Lower leg skin (tissue), 4 donors: ENCODE data around the gene ZNF813. TPM values are rescaled to one million over a fixed set of nuclear protein-coding genes. Genes with fewer than 3 reads are reported as not detected.
"Not testable (repeated sequence)": the region's sequence is repeated elsewhere in the genome, so short reads cannot be mapped to it uniquely, and the experiment has no call there.

Experiments
- DNase-seq, 2 donors: peaks; one replicate each; pipeline ENCODE4 v3.0.0-alpha.2; 2019; ENCODE audit warnings: low spot score in 2 of 2
- H3K4me3 ChIP-seq: fragments of 200-600 bp; sonication (generic); 2 replicates; pipeline ENCODE4 v1.5.1; 2017; ENCODE audit warnings: mild to moderate bottlenecking, low read depth; ENCODE audit not compliant: poor library complexity, severe bottlenecking
- CTCF ChIP-seq, 3 donors: fragments of 450-650 bp; IDR thresholded peaks; one replicate each; pipeline ENCODE4 v1.5.1; 2016; ENCODE audit warnings: antibody characterized with exemption in 3 of 3, mild to moderate bottlenecking in 3 of 3, moderate library complexity in 2 of 3
- POLR2A ChIP-seq, 2 donors: fragments of 450-650 bp; IDR thresholded peaks; one replicate each; pipeline ENCODE4 v1.6.1; 2016 to 2017; ENCODE audit warnings: antibody characterized with exemption in 2 of 2, mild to moderate bottlenecking in 1 of 2, moderate library complexity in 1 of 2
- WGBS, 2 donors: methylation state at CpG; one replicate each; pipeline ENCODE4 v1.1.5; 2018; 5-methylcytosine and 5-hydroxymethylcytosine counted together
- intact Hi-C: fragments of 100-400 bp; cut with DNase I; formaldehyde crosslinking; loops from one replicate; pipeline ENCODE4 v1.15.0; 2023; ENCODE audit warnings: low total_unique reads
- total RNA-seq, 4 donors: library from RNA; depleted of rRNA; stranded (reverse); fragments of >200 nt; gene quantifications; one replicate each; pipeline ENCODE4 v1.1.0, GENCODE V29; 2016

ZNF813 gene
- total RNA-seq, 4 donors from 2014 or later = 1.5 to 5.9 (median 3.4) TPM

- DNase-seq = no peak
- TF ChIP-seq CTCF (IDR thresholded peaks at IDR 0.05) (no peak), POLR2A (IDR thresholded peaks at IDR 0.05) (no peak)
- H3K4me3 ChIP-seq = no peak overlapping the region
- intact Hi-C loops = no loop called here
- WGBS, 2 donors = 77 to 92% methylated on average over 8 of the region's 8 CpGs
These were observed 17.8 kb downstream of the ZNF813 start for GRCh38 chr19:53485046-53486004.

- WGBS, 2 donors = 92 to 94% methylated on average over 5 of the region's 5 CpGs
- intact Hi-C loops = no loop called here
- no peak for TF ChIP-seq POLR2A (IDR thresholded peaks at IDR 0.05)
- TF ChIP-seq CTCF (IDR thresholded peaks at IDR 0.05) = no peak
- no peak for DNase-seq
- H3K4me3 ChIP-seq = no peak overlapping the region
These were observed 24.6 kb downstream of the ZNF813 start for GRCh38 chr19:53492153-53492552.

- 54 to 61% methylated on average over 11 of the region's 11 CpGs for whole genome bisulfite sequencing, 2 donors
- intact Hi-C loops, H3K4me3 ChIP-seq, DNase-seq: not testable (repeated sequence)
These were observed 29.9 kb downstream of the ZNF813 start for GRCh38 chr19:53497311-53498023.

- WGBS, 2 donors = 53 to 71% methylated on average over 4 of the region's 4 CpGs
- H3K4me3 ChIP-seq, DNase-seq, intact Hi-C loops: not testable (repeated sequence)
These were observed 30.5 kb downstream of the ZNF813 start for GRCh38 chr19:53498024-53498395.

GRCh38 chr19:53503151-53503550 is 35.6 kb downstream of the ZNF813 start:
- DNase-seq, H3K4me3 ChIP-seq, intact Hi-C loops: not testable (repeated sequence)
- WGBS, 2 donors = 60 to 64% methylated on average over 7 of the region's 7 CpGs

- DNase-seq, intact Hi-C loops, H3K4me3 ChIP-seq: not testable (repeated sequence)
- WGBS, 2 donors = 9 to 11% methylated on average over 6 of the region's 14 CpGs
These were observed 36.3 kb downstream of the ZNF813 start for GRCh38 chr19:53503671-53504364.

- intact Hi-C loops, DNase-seq, H3K4me3 ChIP-seq: not testable (repeated sequence)
- WGBS, 2 donors = 13 to 18% methylated on average over 12 to 13 of the region's 13 CpGs
These were observed 36.8 kb downstream of the ZNF813 start for GRCh38 chr19:53504365-53504703.

GRCh38 chr19:53504885-53505284 is 37.4 kb downstream of the ZNF813 start:
- 31 to 35% methylated on average over 7 of the region's 7 CpGs for WGBS, 2 donors
- DNase-seq = no peak
- TF ChIP-seq POLR2A (IDR thresholded peaks at IDR 0.05) (no peak), CTCF (IDR thresholded peaks at IDR 0.05) (no peak)
- intact Hi-C loops = no loop called here
- H3K4me3 ChIP-seq = no peak overlapping the region
